Gastroesophageal sphincter (tissue), 4 donors: ENCODE results near the gene TMEM106C. TPM values are rescaled to one million over a fixed set of nuclear protein-coding genes. Genes with fewer than 3 reads are reported as not detected.

Experiments used
- ATAC-seq: fragments of 150-250 bp; one replicate; pipeline ENCODE4 v1.9.1; 2016; ENCODE audit warnings: mild to moderate bottlenecking, moderate library complexity
- H3K27ac ChIP-seq, 4 donors: fragments of 200-600 bp; sonication (generic) in 3 of 4; 1 replicate in 3 of 4; 2 replicates in 1 of 4; pipeline ENCODE4 v1.5.1; 2016 to 2019
- H3K27me3 ChIP-seq: fragments of 200-600 bp; sonication (generic); one replicate; pipeline ENCODE4 v1.5.1; 2019
- H3K36me3 ChIP-seq, 2 donors: fragments of 200-600 bp; sonication (generic); one replicate each; pipeline ENCODE4 v1.5.1; 2019; ENCODE audit warnings: control low read depth in 1 of 2
- H3K4me1 ChIP-seq, 3 donors: fragments of 200-600 bp; sonication (generic); 1 replicate in 2 of 3; 2 replicates in 1 of 3; pipeline ENCODE4 v1.5.1; 2016 to 2019; ENCODE audit warnings: control low read depth in 2 of 3
- H3K4me3 ChIP-seq, 2 donors: fragments of 200-600 bp; sonication (generic); one replicate each; pipeline ENCODE4 v1.5.1; 2019; ENCODE audit warnings: mild to moderate bottlenecking in 1 of 2, moderate library complexity in 1 of 2
- H3K9me3 ChIP-seq, 3 donors: fragments of 200-600 bp; sonication (generic); one replicate each; pipeline ENCODE4 v1.5.1; 2017 to 2019; ENCODE audit warnings: control low read depth in 2 of 3
- CTCF ChIP-seq, 4 experiments: fragments of 200-600 bp in 2 of 4; fragments of 450-650 bp in 2 of 4; sonication (generic) in 1 of 4; IDR thresholded peaks; one replicate each; pipeline ENCODE4 v1.5.1; 2017 to 2019; ENCODE audit warnings: antibody characterized with exemption in 4 of 4, mild to moderate bottlenecking in 2 of 4, moderate library complexity in 2 of 4
- EP300 ChIP-seq: sonication (generic); formaldehyde crosslinking; IDR thresholded peaks from one replicate; pipeline ENCODE4 v1.6.1; 2017; ENCODE audit warnings: antibody characterized with exemption, mild to moderate bottlenecking
- POLR2A ChIP-seq, 2 donors: fragments of 450-650 bp; IDR thresholded peaks; one replicate each; pipeline ENCODE4 v1.6.1; 2017; ENCODE audit warnings: antibody characterized with exemption in 2 of 2, mild to moderate bottlenecking in 2 of 2, moderate library complexity in 1 of 2
- POLR2AphosphoS5 ChIP-seq: sonication (generic); formaldehyde crosslinking; IDR thresholded peaks from one replicate; pipeline ENCODE4 v1.6.1; 2017; ENCODE audit warnings: antibody characterized with exemption
- WGBS, 2 donors: methylation state at CpG; one replicate each; pipeline ENCODE4 v1.1.5; 2018; ENCODE audit warnings: low coverage in 1 of 2; 5-methylcytosine and 5-hydroxymethylcytosine counted together
- total RNA-seq, 4 donors: library from RNA; depleted of rRNA; stranded (reverse); fragments of >200 nt; gene quantifications; one replicate each; pipeline ENCODE4 v1.1.0, GENCODE V29; 2016

TMEM106C gene
- total RNA-seq, 4 donors from 2014 or later: 67.3 to 156 (median 95.1) TPM

- H3K4me3 ChIP-seq: no peak overlapping the region
- H3K27me3 ChIP-seq: peaks cover 7% of the 10 kb centered on the region
- no peaks in the 10 kb centered on the region for H3K9me3 ChIP-seq
- H3K27ac ChIP-seq: no peak overlapping the region
- 82 to 89% methylated on average over 7 to 8 of the region's 12 CpGs for WGBS, 2 donors
- TF ChIP-seq POLR2A (IDR thresholded peaks at IDR 0.05): no peak
- TF ChIP-seq EP300: no peak
- no peak for TF ChIP-seq POLR2AphosphoS5
- no peak for TF ChIP-seq CTCF (IDR thresholded peaks at IDR 0.05)
- H3K36me3 ChIP-seq: no peaks in the 10 kb centered on the region
- H3K4me1 ChIP-seq: no peaks in the 10 kb centered on the region
- ATAC-seq: no peak
These were observed 26.3 kb downstream of the TMEM106C start for GRCh38 chr12:47989666-47990065.

GRCh38 chr12:47990351-47991105 lies 27.1 kb downstream of the TMEM106C start:
- Histone ChIP-seq H3K4me1 (no peaks in the 10 kb centered on the region), H3K4me3 (no peak overlapping the region), H3K27ac (no peak overlapping the region), H3K9me3 (no peaks in the 10 kb centered on the region), H3K27me3 (peaks cover 16% of the 10 kb centered on the region), H3K36me3 (no peaks in the 10 kb centered on the region)
- ATAC-seq: no peak
- no peak for TF ChIP-seq POLR2AphosphoS5
- no peak for TF ChIP-seq CTCF (IDR thresholded peaks at IDR 0.05)
- TF ChIP-seq EP300: no peak
- no peak for TF ChIP-seq POLR2A (IDR thresholded peaks at IDR 0.05)
- WGBS, 2 donors: 58 to 90% methylated on average over 2 of the region's 7 CpGs

GRCh38 chr12:47991106-47992061 lies 28.0 kb downstream of the TMEM106C start:
- Histone ChIP-seq H3K27me3 (peaks cover 19% of the 10 kb centered on the region), H3K4me3 (no peak overlapping the region), H3K27ac (no peak overlapping the region), H3K36me3 (no peaks in the 10 kb centered on the region), H3K9me3 (no peaks in the 10 kb centered on the region), H3K4me1 (peaks cover 0 to 8% (median 0%) of the 10 kb centered on the region in 3 donors)
- ATAC-seq: peak; percentile 13
- 59 to 66% methylated on average over 7 to 8 of the region's 13 CpGs for WGBS, 2 donors
- TF ChIP-seq POLR2AphosphoS5 (no peak), POLR2A (IDR thresholded peaks at IDR 0.05) (no peak), CTCF (IDR thresholded peaks at IDR 0.05) (no peak), EP300 (no peak)

- H3K4me3 ChIP-seq: no peak overlapping the region
- 90 to 93% methylated on average over 2 to 5 of the region's 10 CpGs for WGBS, 2 donors
- no peak for TF ChIP-seq EP300
- no peak for TF ChIP-seq POLR2AphosphoS5
- no peak for TF ChIP-seq POLR2A (IDR thresholded peaks at IDR 0.05)
- TF ChIP-seq CTCF (IDR thresholded peaks at IDR 0.05): no peak
- no peak for ATAC-seq
- H3K36me3 ChIP-seq: no peaks in the 10 kb centered on the region
- H3K27me3 ChIP-seq: peaks cover 28% of the 10 kb centered on the region
- H3K27ac ChIP-seq: no peak overlapping the region
- no peaks in the 10 kb centered on the region for H3K9me3 ChIP-seq
- peaks cover 0 to 8% (median 0%) of the 10 kb centered on the region in 3 donors for H3K4me1 ChIP-seq
These were observed 29.4 kb downstream of the TMEM106C start for GRCh38 chr12:47992776-47993175.
